ENCODE data around the gene CRAMP1. TPM values are rescaled to one million over a fixed set of nuclear protein-coding genes. Genes with fewer than 3 reads are reported as not detected.
"Not testable (repeated sequence)": the region's sequence is repeated elsewhere in the genome, so short reads cannot be mapped to it uniquely, and the experiment has no call there.

CRAMP1 gene
- total and polyA plus RNA-seq, 11 donors, result 6.2 to 16.9 (median 10.6) TPM

DNA sequence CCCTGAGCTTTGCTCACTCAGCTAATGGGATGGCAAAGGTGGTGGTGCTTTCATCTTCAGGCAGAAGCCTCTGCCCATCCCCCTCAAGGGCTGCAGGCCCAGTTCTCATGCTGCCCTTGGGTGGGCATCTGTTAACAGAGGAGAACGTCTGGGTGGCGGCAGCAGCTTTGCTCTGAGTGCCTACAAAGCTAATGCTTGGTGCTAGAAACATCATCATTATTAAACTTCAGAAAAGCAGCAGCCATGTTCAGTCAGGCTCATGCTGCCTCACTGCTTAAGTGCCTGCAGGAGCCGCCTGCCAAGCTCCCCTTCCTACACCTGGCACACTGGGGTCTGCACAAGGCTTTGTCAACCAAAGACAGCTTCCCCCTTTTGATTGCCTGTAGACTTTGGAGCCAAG lies 88.1 kb downstream of the CRAMP1 start:
- peaks cover 0 to 7% (median 4%) of the 10 kb centered on the region in 12 donors for H3K4me1 ChIP-seq
- no peak overlapping the region for H3K4me3 ChIP-seq
- H3K27ac ChIP-seq, result no peak overlapping the region
- intact Hi-C loops (cut with DNase I), result loop anchor here in 2 of 10 donors (10.0 kb wide), 2 partner anchors 55 to 85 kb away; partner anchors contain the start of genes CRAMP1 (in 1 of the 2) and IFT140 (in 1 of the 2)
- no peak for ATAC-seq
- no peaks in the 10 kb centered on the region for H3K27me3 ChIP-seq
- peaks cover 0 to 73% (median 36%) of the 10 kb centered on the region in 9 donors for H3K36me3 ChIP-seq
- 87 to 100% (median 94%) methylated on average over 3 of the region's 3 CpGs for WGBS, 4 donors
- no peak for DNase-seq
- TF ChIP-seq, protein P1, sequence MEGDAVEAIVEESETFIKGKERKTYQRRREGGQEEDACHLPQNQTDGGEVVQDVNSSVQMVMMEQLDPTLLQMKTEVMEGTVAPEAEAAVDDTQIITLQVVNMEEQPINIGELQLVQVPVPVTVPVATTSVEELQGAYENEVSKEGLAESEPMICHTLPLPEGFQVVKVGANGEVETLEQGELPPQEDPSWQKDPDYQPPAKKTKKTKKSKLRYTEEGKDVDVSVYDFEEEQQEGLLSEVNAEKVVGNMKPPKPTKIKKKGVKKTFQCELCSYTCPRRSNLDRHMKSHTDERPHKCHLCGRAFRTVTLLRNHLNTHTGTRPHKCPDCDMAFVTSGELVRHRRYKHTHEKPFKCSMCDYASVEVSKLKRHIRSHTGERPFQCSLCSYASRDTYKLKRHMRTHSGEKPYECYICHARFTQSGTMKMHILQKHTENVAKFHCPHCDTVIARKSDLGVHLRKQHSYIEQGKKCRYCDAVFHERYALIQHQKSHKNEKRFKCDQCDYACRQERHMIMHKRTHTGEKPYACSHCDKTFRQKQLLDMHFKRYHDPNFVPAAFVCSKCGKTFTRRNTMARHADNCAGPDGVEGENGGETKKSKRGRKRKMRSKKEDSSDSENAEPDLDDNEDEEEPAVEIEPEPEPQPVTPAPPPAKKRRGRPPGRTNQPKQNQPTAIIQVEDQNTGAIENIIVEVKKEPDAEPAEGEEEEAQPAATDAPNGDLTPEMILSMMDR (IDR thresholded peaks at IDR 0.05), result no peak
- no peak for TF ChIP-seq POLR2A (IDR thresholded peaks at IDR 0.05)
- H3K9me3 ChIP-seq, result no peaks in the 10 kb centered on the region

DNA sequence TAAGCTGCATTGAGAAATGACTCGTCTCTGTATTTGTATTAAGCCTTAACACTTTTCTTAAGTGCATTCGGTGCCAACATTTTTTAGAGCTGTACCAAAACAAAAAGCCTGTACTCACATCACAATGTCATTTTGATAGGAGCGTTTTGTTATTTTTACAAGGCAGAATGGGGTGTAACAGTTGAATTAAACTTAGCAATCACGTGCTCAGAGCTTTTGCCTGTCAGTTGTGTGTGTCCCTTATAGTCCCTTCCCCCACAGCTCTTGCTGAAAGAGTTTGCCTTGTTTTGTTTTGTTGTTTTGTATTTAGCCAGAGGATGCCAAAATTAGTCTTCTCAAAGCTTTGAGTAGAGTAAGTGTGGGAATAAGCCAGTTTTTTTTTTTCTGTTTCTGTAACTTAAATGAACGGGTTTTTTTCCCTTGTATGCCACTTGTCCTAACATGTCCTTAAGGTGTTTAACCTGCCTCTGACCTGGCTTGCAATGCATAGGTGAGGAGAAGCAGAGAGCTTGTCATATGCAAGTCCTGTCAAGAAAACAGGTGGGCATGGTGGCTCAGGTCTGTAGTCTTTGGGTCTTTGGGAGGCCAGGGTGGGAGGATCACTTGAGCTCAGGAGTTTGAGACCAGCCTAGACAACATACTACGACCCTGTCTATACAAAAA lies 89.2 kb downstream of the CRAMP1 start:
- no peak for ATAC-seq
- H3K27me3 ChIP-seq, result no peaks in the 10 kb centered on the region
- 88 to 92% (median 91%) methylated on average over 6 of the region's 6 CpGs for WGBS, 4 donors
- DNase-seq, result no peak
- no peak overlapping the region for H3K4me3 ChIP-seq
- H3K36me3 ChIP-seq, result peaks cover 0 to 64% (median 36%) of the 10 kb centered on the region in 9 donors
- TF ChIP-seq, protein P1 (IDR thresholded peaks at IDR 0.05), result no peak
- TF ChIP-seq POLR2A (IDR thresholded peaks at IDR 0.05), result no peak
- H3K27ac ChIP-seq, result no peak overlapping the region
- intact Hi-C loops (cut with DNase I), result loop anchor here in 2 of 10 donors (10.0 kb wide), 2 partner anchors 57 to 87 kb away; partner anchors contain the start of genes CRAMP1 (in 1 of the 2) and IFT140 (in 1 of the 2)
- H3K4me1 ChIP-seq, result peaks cover 0 to 8% (median 4%) of the 10 kb centered on the region in 12 donors
- no peaks in the 10 kb centered on the region for H3K9me3 ChIP-seq

DNA sequence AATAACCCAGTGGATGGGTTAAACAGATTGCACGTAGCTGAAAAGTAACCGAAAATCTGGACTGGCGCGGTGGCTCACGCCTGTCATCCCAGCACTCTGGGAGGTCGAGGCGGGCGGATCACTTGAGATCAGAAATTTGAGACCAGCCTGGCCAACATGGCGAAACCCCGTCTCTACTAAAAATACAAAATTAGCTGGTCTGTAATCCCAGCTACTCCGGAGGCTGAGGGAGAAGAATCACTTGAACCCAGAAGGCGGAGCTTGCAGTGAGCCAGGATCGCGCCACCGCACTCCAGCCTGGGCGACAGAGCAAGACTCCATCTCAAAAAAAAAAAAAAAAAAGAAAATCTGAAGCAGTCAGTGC lies 93.1 kb downstream of the CRAMP1 start:
- not testable (repeated sequence) for H3K9me3 ChIP-seq, H3K27me3 ChIP-seq
- WGBS, 4 donors, result 0% methylated on average over 16 of the region's 16 CpGs
- peak overlapping the region; percentile 74 to 99 (median 92) for H3K4me3 ChIP-seq
- intact Hi-C loops (cut with DNase I), result loop anchor here in 4 of 10 donors (2.0 to 10.0 kb wide), 9 partner anchors 27 to 283 kb away; partner anchors contain the start of genes CRAMP1 (in 2 of the 4), IFT140 (in 2 of the 4), CLCN7 (in 1 of the 4) and EME2 (in 1 of the 4)
- peaks cover 0 to 25% (median 6%) of the 10 kb centered on the region in 9 donors for H3K36me3 ChIP-seq
- peak in 3 of 4 donors; percentile 5 to 34 (median 8) for ATAC-seq
- peak overlapping the region; percentile 69 to 99 (median 94) for H3K27ac ChIP-seq
- H3K4me1 ChIP-seq, result peaks cover 0 to 40% (median 32%) of the 10 kb centered on the region in 12 donors
- DNase-seq, result peak in 1 of 5 donors; percentile 35

DNA sequence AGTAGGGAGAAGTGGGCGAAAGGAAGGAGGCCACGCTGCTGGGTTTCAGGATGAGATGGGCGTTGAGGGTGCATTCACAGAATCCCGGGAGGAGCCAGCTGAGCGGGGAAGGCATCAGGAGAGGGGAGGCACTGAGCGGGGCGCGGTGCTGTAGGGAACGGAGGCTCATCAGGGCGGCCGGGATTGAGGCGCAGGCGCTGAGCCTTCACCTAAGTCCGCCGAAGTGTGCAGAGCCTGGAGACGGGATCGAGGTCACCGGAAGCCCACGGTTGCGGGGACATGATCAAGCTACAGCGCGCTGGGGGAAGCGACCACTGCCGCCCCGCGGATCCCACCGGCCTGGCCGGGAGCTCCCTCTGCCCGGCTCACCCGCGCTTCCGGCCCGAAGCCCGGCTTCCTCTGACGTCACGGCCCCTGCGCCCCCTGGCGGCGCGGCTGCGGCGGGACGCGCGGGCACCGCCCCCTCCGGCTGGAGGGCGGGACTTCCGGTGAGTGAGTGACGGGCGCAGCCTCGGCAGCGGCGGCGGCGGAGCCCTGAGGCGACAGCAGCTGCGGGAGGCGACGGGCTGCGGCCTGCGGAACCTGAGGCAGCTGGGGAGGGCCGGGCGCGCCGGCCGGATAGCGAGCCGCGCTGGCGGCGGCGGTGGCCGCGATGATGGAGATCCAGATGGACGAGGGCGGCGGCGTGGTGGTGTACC lies 93.7 kb downstream of the CRAMP1 start, which contains the start of gene MAPK8IP3:
Gene MAPK8IP3, plus strand, starts transcription at position 508 of the 698 bp plus-strand sequence. Its CDS starts 145 bp downstream, at position 653.
- Histone ChIP-seq H3K27me3 (no peaks in the 10 kb centered on the region), H3K9me3 (no peaks in the 10 kb centered on the region), H3K4me1 (peaks cover 0 to 46% (median 32%) of the 10 kb centered on the region in 12 donors), H3K4me3 (peak within 1 kb of the TSS; percentile 74 to 99 (median 92)), H3K36me3 (peaks cover 0 to 19% (median 5%) of the 10 kb centered on the region in 9 donors), H3K27ac (peak within 1 kb of the TSS; percentile 69 to 99 (median 94))
- intact Hi-C loops (cut with DNase I), result loop anchor here in 5 of 10 donors (2.0 to 10.0 kb wide), 12 partner anchors 27 to 397 kb away; partner anchors contain the start of genes CRAMP1 (in 3 of the 5), IFT140 (in 3 of the 5), CLCN7 (in 1 of the 5) and EME2 (in 1 of the 5)
- DNase-seq, result peak; percentile 89 to 97 (median 93)
- TF ChIP-seq POLR2A (IDR thresholded peaks at IDR 0.05), result peak; percentile 77 to 98
- TF ChIP-seq, protein P1 (IDR thresholded peaks at IDR 0.05), result peak; percentile 79 to 100 (median 97)
- WGBS, 4 donors, result 0 to 1% (median 0%) methylated on average over 18 to 79 of the region's 79 CpGs
- peak; percentile 65 to 93 (median 89) for ATAC-seq
